Measurements from ENCODE around the gene G6PD.
A peak's percentile ranks its signal among the peaks of the same experiment; 100 is the strongest.
"Not testable (repeated sequence)": the region's sequence is repeated elsewhere in the genome, so short reads cannot be mapped to it uniquely, and the experiment has no call there.

The G6PD gene

GRCh38 chrX:154546354-154547244 is at the start of gene G6PD:
TSS of gene G6PD (minus strand) at chrX:154546846. CDS start at chrX:154546155, 691 bp downstream.
- peak; percentile 86 for DNase-seq

- no peak for DNase-seq
These were observed 49.1 kb upstream of the G6PD start for GRCh38 chrX:154595559-154596249.

- DNase-seq, result no peak
These were observed 47.8 kb upstream of the G6PD start for GRCh38 chrX:154594491-154594890.

- DNase-seq, result no peak
These were observed 46.6 kb upstream of the G6PD start for GRCh38 chrX:154593201-154593600.

GRCh38 chrX:154592505-154592904 is 45.9 kb upstream of the G6PD start:
- no peak for DNase-seq

- not testable (repeated sequence) for DNase-seq
These were observed 43.8 kb upstream of the G6PD start for GRCh38 chrX:154590415-154590814.

GRCh38 chrX:154584585-154585183 is 38.0 kb upstream of the G6PD start, which contains the start of gene CTAG1A:
TSS of gene CTAG1A (plus strand) at chrX:154585133. CDS start at chrX:154585207, 74 bp downstream.
- DNase-seq, result not testable (repeated sequence)

GRCh38 chrX:154582994-154583393 is 36.3 kb upstream of the G6PD start:
- DNase-seq, result not testable (repeated sequence)

GRCh38 chrX:154575076-154575475 is 28.4 kb upstream of the G6PD start:
- not testable (repeated sequence) for DNase-seq

- not testable (repeated sequence) for DNase-seq
These were observed 26.4 kb upstream of the G6PD start for GRCh38 chrX:154573061-154573460.

GRCh38 chrX:154570361-154570760 is 23.7 kb upstream of the G6PD start:
- not testable (repeated sequence) for DNase-seq

GRCh38 chrX:154562295-154562694 is 15.6 kb upstream of the G6PD start:
- DNase-seq, result not testable (repeated sequence)

GRCh38 chrX:154560326-154560725 is 13.7 kb upstream of the G6PD start:
- not testable (repeated sequence) for DNase-seq

GRCh38 chrX:154558896-154559295 is 12.2 kb upstream of the G6PD start:
- DNase-seq, result not testable (repeated sequence)

GRCh38 chrX:154558060-154558690 is 11.5 kb upstream of the G6PD start:
- not testable (repeated sequence) for DNase-seq

- not testable (repeated sequence) for DNase-seq
These were observed 5.6 kb upstream of the G6PD start for GRCh38 chrX:154552112-154552806.

- DNase-seq, result no peak
These were observed 3.1 kb upstream of the G6PD start for GRCh38 chrX:154549766-154550165.

GRCh38 chrX:154548028-154548316 is 1.3 kb upstream of the G6PD start:
- no peak for DNase-seq

GRCh38 chrX:154547245-154548027 is 790 bp upstream of the G6PD start, which contains the start of gene IKBKG:
TSS of gene IKBKG (plus strand) at chrX:154547620. CDS start at chrX:154552003, 4,383 bp downstream.
- DNase-seq, result peak; percentile 89

GRCh38 chrX:154545673-154546274 is 872 bp downstream of the G6PD start:
- DNase-seq, result no peak
